Measurements from ENCODE around the gene ARSI. TPM values are rescaled to one million over a fixed set of nuclear protein-coding genes. Genes with fewer than 3 reads are reported as not detected.

Gene ARSI
- total and polyA plus RNA-seq, 2 of the 13 experiments (the other 11 are each of a cell fraction or from before 2014, with no cell fraction given), result 4.2 to 33.9 TPM

DNA sequence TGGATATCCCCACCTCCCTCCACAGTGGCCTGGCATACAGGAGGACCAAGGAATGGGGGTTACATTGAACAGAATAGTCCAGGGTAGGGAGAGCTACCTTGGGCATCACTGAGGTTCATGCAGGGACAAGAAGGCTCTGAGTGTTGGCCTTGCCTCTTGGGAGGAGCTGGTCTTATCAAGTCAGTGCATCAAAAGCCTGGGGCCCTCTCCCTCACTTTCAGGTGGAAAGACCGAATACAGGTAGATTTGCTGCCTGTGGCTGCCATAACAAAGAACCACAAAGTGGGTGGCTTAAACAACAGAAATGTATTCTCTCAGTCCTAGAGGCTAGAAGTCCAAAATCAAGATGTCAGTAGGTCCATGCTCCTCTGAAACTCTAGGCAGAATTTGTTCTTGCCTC is 18.5 kb upstream of the ARSI start:
- DNase-seq (ENCODE audit: low spot score), result no peak
- intact Hi-C loops (cut with micrococcal nuclease; ENCODE audit: unreplicated experiment) (no loop called here), in situ Hi-C loops (cut with HindIII; ENCODE audit: extremely low pct_ligation_motif_present, low pct_unique_long_range_greater_than_20kb) (no loop called here)
- Histone ChIP-seq H3K27ac (ENCODE audit: extremely low read length, insufficient read depth, low read length) (no peak overlapping the region), H3K27me3 (ENCODE audit: control insufficient read depth in 1 of 2, insufficient read depth in 2 of 2, low read length in 2 of 2) (no peaks in the 10 kb centered on the region), H3K9ac (ENCODE audit: insufficient read depth, low read depth, low read length) (no peak overlapping the region), H2AFZ (ENCODE audit: low read length) (no peak overlapping the region), H3K4me3 (replicated peaks in 1 of 3; ENCODE audit: insufficient read depth in 1 of 3, low read depth in 2 of 3, low read length in 3 of 3) (no peak overlapping the region), H3K4me2 (ENCODE audit: low read depth, low read length) (no peak overlapping the region), H3K79me2 (ENCODE audit: insufficient read depth, low read length) (no peaks in the 10 kb centered on the region), H3K36me3 (replicated peaks in 1 of 2; ENCODE audit: control insufficient read depth in 1 of 2, insufficient read depth in 2 of 2, low read length in 2 of 2) (no peaks in the 10 kb centered on the region), H3K4me1 (ENCODE audit: insufficient read depth, low read length) (peaks cover 66% of the 10 kb centered on the region), H3K9me3 (ENCODE audit: low read length) (no peaks in the 10 kb centered on the region), H4K20me1 (ENCODE audit: insufficient read depth, low read length) (no peaks in the 10 kb centered on the region)
- ChIA-PET POLR2A (no interaction called here), CTCF (ENCODE audit: low intra/inter-chr PET ratio, low total read pairs) (no interaction called here)
- no TSS peak for BruUV-seq (replicated peaks)
- WGBS (ENCODE audit: low lambda C conversion rate), result 64% methylated on average over 1 of the region's 1 CpG
- no peak for ATAC-seq
- FAIRE-seq, result no peak
- TF ChIP-seq, protein P1, sequence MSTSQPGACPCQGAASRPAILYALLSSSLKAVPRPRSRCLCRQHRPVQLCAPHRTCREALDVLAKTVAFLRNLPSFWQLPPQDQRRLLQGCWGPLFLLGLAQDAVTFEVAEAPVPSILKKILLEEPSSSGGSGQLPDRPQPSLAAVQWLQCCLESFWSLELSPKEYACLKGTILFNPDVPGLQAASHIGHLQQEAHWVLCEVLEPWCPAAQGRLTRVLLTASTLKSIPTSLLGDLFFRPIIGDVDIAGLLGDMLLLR (CRISPR knock-in tag; IDR thresholded peaks at IDR 0.05), result no peak
- TF ChIP-seq ZNF234 (CRISPR knock-in tag; conservative IDR thresholded peaks at IDR 0.05), result no peak
- no peak for TF ChIP-seq MEIS2 (CRISPR knock-in tag; IDR thresholded peaks at IDR 0.05)

DNA sequence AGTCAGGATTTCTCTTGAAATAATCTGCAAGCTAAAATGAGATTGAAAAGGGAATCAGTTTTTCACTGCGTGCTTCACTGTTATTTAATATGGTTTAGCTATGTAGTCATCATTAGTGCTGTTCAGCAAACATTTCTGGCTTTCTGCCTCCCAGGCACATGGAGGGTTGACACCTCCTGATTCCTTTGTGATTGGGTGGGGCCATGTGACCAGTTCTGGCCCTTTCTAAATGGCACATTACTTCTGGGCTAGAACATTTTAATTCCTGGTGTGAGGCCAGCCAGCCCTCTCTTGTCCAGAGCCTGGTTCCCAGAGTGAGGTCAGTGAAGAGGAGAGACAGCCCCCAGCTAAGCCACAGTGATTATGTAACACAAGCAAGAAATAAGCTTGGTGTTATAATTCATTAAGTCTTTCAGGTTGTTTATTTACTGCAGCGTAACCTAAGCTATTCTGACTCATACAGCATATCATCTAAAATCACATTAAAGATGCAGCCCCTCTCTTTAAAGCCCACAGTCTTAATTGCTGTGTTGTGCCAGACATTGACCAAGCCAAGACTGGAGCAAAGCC is 17.4 kb upstream of the ARSI start:
- no peak for ATAC-seq
- Histone ChIP-seq H3K27ac (ENCODE audit: extremely low read length, insufficient read depth, low read length) (no peak overlapping the region), H3K9ac (ENCODE audit: insufficient read depth, low read depth, low read length) (no peak overlapping the region), H3K9me3 (ENCODE audit: low read length) (no peaks in the 10 kb centered on the region), H3K27me3 (ENCODE audit: control insufficient read depth in 1 of 2, insufficient read depth in 2 of 2, low read length in 2 of 2) (no peaks in the 10 kb centered on the region), H4K20me1 (ENCODE audit: insufficient read depth, low read length) (no peaks in the 10 kb centered on the region), H3K4me3 (replicated peaks in 1 of 3; ENCODE audit: insufficient read depth in 1 of 3, low read depth in 2 of 3, low read length in 3 of 3) (no peak overlapping the region), H3K4me2 (ENCODE audit: low read depth, low read length) (no peak overlapping the region), H2AFZ (ENCODE audit: low read length) (no peak overlapping the region), H3K36me3 (replicated peaks in 1 of 2; ENCODE audit: control insufficient read depth in 1 of 2, insufficient read depth in 2 of 2, low read length in 2 of 2) (no peaks in the 10 kb centered on the region), H3K79me2 (ENCODE audit: insufficient read depth, low read length) (no peaks in the 10 kb centered on the region), H3K4me1 (ENCODE audit: insufficient read depth, low read length) (peaks cover 55% of the 10 kb centered on the region)
- ChIA-PET POLR2A (interaction anchor here (0.8 kb wide), 1 partner anchor 25 kb away, joined by 3 read pairs; no protein-coding TSS in a partner anchor), CTCF (ENCODE audit: low intra/inter-chr PET ratio, low total read pairs) (no interaction called here)
- BruUV-seq (replicated peaks), result no TSS peak
- 62% methylated on average over 2 of the region's 2 CpGs for WGBS (ENCODE audit: low lambda C conversion rate)
- DNase-seq (ENCODE audit: low spot score), result no peak
- FAIRE-seq, result no peak
- in situ Hi-C loops (cut with HindIII; ENCODE audit: extremely low pct_ligation_motif_present, low pct_unique_long_range_greater_than_20kb) (no loop called here), intact Hi-C loops (cut with micrococcal nuclease; ENCODE audit: unreplicated experiment) (no loop called here)
- TF ChIP-seq, protein P2, sequence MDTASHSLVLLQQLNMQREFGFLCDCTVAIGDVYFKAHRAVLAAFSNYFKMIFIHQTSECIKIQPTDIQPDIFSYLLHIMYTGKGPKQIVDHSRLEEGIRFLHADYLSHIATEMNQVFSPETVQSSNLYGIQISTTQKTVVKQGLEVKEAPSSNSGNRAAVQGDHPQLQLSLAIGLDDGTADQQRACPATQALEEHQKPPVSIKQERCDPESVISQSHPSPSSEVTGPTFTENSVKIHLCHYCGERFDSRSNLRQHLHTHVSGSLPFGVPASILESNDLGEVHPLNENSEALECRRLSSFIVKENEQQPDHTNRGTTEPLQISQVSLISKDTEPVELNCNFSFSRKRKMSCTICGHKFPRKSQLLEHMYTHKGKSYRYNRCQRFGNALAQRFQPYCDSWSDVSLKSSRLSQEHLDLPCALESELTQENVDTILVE (CRISPR knock-in tag; IDR thresholded peaks at IDR 0.05), result no peak
- TF ChIP-seq, protein P3, sequence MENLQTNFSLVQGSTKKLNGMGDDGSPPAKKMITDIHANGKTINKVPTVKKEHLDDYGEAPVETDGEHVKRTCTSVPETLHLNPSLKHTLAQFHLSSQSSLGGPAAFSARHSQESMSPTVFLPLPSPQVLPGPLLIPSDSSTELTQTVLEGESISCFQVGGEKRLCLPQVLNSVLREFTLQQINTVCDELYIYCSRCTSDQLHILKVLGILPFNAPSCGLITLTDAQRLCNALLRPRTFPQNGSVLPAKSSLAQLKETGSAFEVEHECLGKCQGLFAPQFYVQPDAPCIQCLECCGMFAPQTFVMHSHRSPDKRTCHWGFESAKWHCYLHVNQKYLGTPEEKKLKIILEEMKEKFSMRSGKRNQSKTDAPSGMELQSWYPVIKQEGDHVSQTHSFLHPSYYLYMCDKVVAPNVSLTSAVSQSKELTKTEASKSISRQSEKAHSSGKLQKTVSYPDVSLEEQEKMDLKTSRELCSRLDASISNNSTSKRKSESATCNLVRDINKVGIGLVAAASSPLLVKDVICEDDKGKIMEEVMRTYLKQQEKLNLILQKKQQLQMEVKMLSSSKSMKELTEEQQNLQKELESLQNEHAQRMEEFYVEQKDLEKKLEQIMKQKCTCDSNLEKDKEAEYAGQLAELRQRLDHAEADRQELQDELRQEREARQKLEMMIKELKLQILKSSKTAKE (CRISPR knock-in tag; IDR thresholded peaks at IDR 0.05; ENCODE audit: borderline replicate concordance), result no peak
- no peak for TF ChIP-seq ZNF343 (CRISPR knock-in tag; IDR thresholded peaks at IDR 0.05)
- TF ChIP-seq, protein P4, sequence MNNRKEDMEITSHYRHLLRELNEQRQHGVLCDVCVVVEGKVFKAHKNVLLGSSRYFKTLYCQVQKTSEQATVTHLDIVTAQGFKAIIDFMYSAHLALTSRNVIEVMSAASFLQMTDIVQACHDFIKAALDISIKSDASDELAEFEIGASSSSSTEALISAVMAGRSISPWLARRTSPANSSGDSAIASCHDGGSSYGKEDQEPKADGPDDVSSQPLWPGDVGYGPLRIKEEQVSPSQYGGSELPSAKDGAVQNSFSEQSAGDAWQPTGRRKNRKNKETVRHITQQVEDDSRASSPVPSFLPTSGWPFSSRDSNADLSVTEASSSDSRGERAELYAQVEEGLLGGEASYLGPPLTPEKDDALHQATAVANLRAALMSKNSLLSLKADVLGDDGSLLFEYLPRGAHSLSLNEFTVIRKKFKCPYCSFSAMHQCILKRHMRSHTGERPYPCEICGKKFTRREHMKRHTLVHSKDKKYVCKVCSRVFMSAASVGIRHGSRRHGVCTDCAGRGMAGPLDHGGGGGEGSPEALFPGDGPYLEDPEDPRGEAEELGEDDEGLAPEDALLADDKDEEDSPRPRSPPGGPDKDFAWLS (CRISPR knock-in tag; IDR thresholded peaks at IDR 0.05; ENCODE audit: borderline replicate concordance), result no peak
- no peak for TF ChIP-seq ZNF607 (CRISPR knock-in tag; IDR thresholded peaks at IDR 0.05; ENCODE audit: borderline replicate concordance)
- TF ChIP-seq PPARG (CRISPR knock-in tag; conservative IDR thresholded peaks at IDR 0.05), result no peak
- no peak for TF ChIP-seq KDM2A (CRISPR knock-in tag; IDR thresholded peaks at IDR 0.05; ENCODE audit: borderline replicate concordance, low read depth)
- TF ChIP-seq, protein P5, sequence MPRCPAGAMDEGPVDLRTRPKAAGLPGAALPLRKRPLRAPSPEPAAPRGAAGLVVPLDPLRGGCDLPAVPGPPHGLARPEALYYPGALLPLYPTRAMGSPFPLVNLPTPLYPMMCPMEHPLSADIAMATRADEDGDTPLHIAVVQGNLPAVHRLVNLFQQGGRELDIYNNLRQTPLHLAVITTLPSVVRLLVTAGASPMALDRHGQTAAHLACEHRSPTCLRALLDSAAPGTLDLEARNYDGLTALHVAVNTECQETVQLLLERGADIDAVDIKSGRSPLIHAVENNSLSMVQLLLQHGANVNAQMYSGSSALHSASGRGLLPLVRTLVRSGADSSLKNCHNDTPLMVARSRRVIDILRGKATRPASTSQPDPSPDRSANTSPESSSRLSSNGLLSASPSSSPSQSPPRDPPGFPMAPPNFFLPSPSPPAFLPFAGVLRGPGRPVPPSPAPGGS (CRISPR knock-in tag; IDR thresholded peaks at IDR 0.05), result no peak
